Stimulated activated naive B cell treated with anti-CD40 and anti-IgM and Interleukin-4, amounts not matched to agents 10 μg/mL and 1 μg/mL and 100 μg/mL, for 72 hours (primary cell): Measurements from ENCODE around the gene ZSWIM2.
"Not testable (repeated sequence)": the region's sequence is repeated elsewhere in the genome, so short reads cannot be mapped to it uniquely, and the experiment has no call there.

Experiments used
- ATAC-seq, 2 donors: fragments of 150-1000 bp; cut with Tn5 transposase; replicated peaks; 2 replicates each; pipeline ENCODE4 v1.10.0; 2021; ENCODE audit warnings: moderate library complexity in 1 of 2
- DNase-seq: peaks from one replicate; pipeline ENCODE4 v3.0.0; 2021
- H3K27ac Mint-ChIP-seq: one replicate; pipeline ENCODE4 v1.8.0; 2022; ENCODE audit warnings: mild to moderate bottlenecking, mixed read lengths
- H3K27me3 Mint-ChIP-seq, 2 donors: one replicate each; pipeline ENCODE4 v1.8.0; 2022; ENCODE audit warnings: mixed read lengths in 2 of 2
- H3K36me3 Mint-ChIP-seq, 2 donors: one replicate each; pipeline ENCODE4 v1.8.0; 2022; ENCODE audit warnings: mixed read lengths in 2 of 2, mild to moderate bottlenecking in 1 of 2
- H3K4me1 Mint-ChIP-seq, 2 donors: one replicate each; pipeline ENCODE4 v1.8.0; 2022; ENCODE audit warnings: mixed read lengths in 2 of 2, mild to moderate bottlenecking in 1 of 2
- H3K4me3 Mint-ChIP-seq, 2 donors: one replicate each; pipeline ENCODE4 v1.8.0; 2022; ENCODE audit warnings: mild to moderate bottlenecking in 2 of 2, mixed read lengths in 2 of 2, moderate library complexity in 1 of 2
- H3K9me3 Mint-ChIP-seq, 2 donors: one replicate each; pipeline ENCODE4 v1.8.0; 2022; ENCODE audit warnings: mixed read lengths in 2 of 2, mild to moderate bottlenecking in 1 of 2

ZSWIM2 gene, protein sequence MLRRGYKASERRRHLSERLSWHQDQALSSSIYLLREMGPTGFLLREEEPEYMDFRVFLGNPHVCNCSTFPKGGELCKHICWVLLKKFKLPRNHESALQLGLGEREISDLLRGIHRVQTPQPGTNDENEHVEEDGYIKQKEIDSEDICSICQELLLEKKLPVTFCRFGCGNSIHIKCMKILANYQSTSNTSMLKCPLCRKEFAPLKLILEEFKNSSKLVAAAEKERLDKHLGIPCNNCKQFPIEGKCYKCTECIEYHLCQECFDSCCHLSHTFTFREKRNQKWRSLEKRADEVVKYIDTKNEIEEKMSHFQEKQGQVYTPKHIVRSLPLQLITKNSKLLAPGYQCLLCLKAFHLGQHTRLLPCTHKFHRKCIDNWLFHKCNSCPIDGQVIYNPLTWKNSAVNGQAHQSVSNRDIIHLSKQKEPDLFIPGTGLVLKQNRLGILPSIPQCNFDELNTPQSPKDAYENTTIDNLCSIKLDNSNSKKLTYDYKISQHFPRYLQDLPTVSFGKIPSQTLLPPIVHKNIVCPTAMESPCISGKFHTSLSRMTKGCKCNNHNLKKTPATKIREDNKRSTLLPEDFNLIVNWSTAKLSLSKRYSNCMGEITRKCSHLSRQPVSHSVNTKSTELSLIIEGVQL

DNA sequence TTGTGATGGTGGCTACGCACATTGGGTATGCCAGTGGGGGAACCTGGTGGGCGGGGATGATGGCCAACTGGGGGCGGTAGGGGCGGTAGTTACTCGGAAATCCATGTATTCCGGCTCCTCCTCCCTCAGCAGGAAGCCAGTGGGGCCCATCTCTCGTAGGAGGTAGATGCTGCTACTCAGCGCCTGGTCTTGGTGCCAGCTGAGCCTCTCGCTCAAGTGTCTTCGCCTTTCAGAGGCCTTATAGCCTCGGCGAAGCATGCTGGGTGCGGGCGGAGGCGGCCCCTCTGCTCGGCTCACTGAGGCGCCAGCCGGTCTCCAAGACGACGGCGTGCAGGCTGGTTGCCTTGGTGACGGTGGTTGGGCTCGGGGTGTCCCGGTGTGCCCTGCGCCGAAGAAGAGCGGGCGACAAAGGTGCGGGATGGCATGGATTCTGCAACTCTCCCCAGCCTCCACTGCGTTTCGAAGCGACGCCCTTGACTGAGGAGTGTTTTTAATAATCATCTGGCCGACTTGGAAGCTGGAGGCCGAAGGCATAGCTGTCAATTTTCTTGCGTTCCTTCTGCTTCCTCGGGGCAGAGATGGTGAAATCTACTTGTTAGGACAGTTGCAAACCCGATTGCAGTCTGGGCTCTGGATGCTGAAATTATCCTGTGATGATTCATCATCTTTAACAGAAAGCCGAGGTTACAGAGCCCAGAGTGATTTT, at the start of gene ZSWIM2:
ZSWIM2 (minus strand) TSS at position 298 of the 706 bp plus-strand sequence; CDS start at position 258, 40 bp downstream.
- Mint-ChIP-seq H3K27me3 (peaks cover 18% of the 10 kb centered on the region in 2 donors), H3K27ac (peak within 1 kb of the TSS; percentile 59), H3K4me1 (peaks cover 7 to 13% of the 10 kb centered on the region in 2 donors), H3K9me3 (no peaks in the 10 kb centered on the region), H3K36me3 (no peaks in the 10 kb centered on the region), H3K4me3 (peak within 1 kb of the TSS; percentile 62 to 71)
- peak; percentile 1 for DNase-seq
- peak; percentile 81 to 84 for ATAC-seq

DNA sequence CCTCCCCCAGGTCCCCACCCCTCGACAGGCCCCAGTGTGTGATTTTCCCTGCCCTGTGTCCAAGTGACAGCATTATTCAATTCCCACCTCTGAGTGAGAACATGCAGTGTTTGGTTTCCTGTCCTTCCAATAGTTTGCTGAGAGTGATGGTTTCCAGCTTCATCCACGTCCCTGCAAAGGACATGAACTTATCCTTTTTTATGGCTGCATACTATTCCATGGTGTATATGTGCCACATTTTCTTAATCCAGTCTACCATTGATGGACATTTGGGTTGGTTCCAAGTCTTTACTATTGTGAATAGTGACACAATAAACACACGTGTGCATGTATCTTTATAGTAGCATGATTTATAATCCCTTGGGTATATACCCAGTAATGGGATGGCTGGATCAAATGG, 47.2 kb upstream of the ZSWIM2 start:
- not testable (repeated sequence) for H3K9me3 Mint-ChIP-seq, H3K27ac Mint-ChIP-seq, H3K36me3 Mint-ChIP-seq, H3K4me3 Mint-ChIP-seq, ATAC-seq, H3K27me3 Mint-ChIP-seq, H3K4me1 Mint-ChIP-seq, DNase-seq

DNA sequence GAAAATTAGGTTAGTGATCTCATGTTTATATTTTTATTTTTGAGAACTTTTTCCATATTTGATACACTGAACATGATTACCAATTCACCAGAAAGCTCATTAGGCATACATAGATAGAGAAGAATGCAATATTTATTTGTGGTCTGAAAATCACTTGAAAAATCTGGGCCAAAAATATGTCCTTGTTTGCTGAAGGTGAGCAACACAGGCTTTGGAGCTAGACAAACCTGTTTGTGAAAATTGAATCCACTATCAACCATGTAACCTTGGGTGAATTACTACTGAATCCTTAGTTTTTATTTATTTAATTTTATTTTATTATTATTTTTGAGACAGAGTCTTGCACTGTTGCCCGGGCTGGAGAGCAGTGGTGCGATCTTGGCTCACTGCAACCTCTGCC, 46.5 kb upstream of the ZSWIM2 start:
- Mint-ChIP-seq H3K9me3 (peaks cover 0 to 7% of the 10 kb centered on the region in 2 donors), H3K36me3 (no peaks in the 10 kb centered on the region), H3K27ac (no peak overlapping the region), H3K4me1 (no peaks in the 10 kb centered on the region), H3K4me3 (no peak overlapping the region), H3K27me3 (no peaks in the 10 kb centered on the region)
- no peak for ATAC-seq
- no peak for DNase-seq

DNA sequence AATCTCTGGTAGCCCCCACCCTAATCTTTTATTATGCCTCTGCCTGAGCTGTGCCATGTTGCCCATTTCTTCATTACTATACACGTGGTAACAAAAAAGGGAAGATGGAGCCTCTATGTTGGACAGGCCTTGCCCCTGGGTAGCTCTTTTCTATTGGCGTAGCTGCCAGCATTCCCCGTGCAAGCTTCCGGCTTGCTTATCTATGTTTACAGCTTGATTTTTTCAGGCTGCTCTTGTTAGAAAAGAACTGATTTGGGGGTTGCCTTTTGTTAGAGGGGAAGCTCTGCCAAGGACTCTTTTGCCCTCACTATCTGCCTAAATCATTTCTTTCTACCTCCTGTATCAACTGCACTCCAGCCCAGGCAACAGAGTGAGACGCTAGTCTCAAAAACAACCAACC, 45.5 kb upstream of the ZSWIM2 start:
- no peak for DNase-seq
- no peaks in the 10 kb centered on the region for H3K4me1 Mint-ChIP-seq
- H3K27ac Mint-ChIP-seq, result no peak overlapping the region
- H3K9me3 Mint-ChIP-seq, result peaks cover 0 to 7% of the 10 kb centered on the region in 2 donors
- H3K27me3 Mint-ChIP-seq, result no peaks in the 10 kb centered on the region
- no peaks in the 10 kb centered on the region for H3K36me3 Mint-ChIP-seq
- ATAC-seq, result no peak
- no peak overlapping the region for H3K4me3 Mint-ChIP-seq

DNA sequence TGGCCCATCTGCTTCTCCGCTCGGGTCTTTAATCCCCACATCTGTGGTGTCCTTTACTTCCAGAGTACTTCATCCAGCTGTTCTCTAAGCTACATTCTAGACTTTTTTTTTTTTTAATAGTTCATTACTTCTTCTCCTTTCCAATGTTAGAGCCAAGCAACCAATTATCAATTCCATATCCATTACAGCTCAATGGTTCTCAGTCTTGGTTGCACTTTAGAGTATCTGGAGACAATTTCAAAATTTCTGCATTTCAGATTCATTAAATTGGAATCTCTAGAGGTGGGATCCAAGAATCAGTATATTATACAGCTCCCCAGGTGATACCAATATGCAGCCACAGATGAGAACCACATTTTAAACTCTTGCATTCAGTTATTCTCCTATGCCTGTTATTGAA, 43.9 kb upstream of the ZSWIM2 start:
- Mint-ChIP-seq H3K36me3 (no peaks in the 10 kb centered on the region), H3K27ac (no peak overlapping the region), H3K27me3 (no peaks in the 10 kb centered on the region), H3K4me3 (no peak overlapping the region), H3K4me1 (peaks cover 0 to 5% of the 10 kb centered on the region in 2 donors), H3K9me3 (peaks cover 0 to 5% of the 10 kb centered on the region in 2 donors)
- no peak for DNase-seq
- ATAC-seq, result no peak

DNA sequence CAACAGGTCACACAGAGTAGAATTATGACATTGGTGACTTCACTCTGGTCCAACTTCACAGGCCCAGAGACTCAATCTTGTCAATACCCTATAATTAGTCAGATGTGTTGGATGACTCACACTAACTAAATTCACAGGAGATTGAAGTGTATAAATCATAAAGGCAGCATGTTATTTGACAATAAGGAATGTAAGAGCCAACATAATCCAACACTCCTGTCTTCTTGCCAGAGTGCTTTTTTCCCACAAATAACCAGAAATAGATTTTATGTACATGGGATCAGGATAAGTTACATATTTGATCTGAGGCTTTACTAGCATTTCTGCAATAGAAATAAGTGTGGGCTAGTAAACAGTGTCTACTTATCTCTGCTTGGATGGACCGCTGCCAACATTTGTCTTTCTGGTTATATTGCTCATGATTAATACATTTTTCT, 42.2 kb upstream of the ZSWIM2 start:
- DNase-seq (no peak), ATAC-seq (no peak)
- H3K36me3 Mint-ChIP-seq, result no peaks in the 10 kb centered on the region
- H3K27ac Mint-ChIP-seq, result no peak overlapping the region
- no peaks in the 10 kb centered on the region for H3K9me3 Mint-ChIP-seq
- no peaks in the 10 kb centered on the region for H3K27me3 Mint-ChIP-seq
- H3K4me3 Mint-ChIP-seq, result no peak overlapping the region
- peaks cover 0 to 5% of the 10 kb centered on the region in 2 donors for H3K4me1 Mint-ChIP-seq

DNA sequence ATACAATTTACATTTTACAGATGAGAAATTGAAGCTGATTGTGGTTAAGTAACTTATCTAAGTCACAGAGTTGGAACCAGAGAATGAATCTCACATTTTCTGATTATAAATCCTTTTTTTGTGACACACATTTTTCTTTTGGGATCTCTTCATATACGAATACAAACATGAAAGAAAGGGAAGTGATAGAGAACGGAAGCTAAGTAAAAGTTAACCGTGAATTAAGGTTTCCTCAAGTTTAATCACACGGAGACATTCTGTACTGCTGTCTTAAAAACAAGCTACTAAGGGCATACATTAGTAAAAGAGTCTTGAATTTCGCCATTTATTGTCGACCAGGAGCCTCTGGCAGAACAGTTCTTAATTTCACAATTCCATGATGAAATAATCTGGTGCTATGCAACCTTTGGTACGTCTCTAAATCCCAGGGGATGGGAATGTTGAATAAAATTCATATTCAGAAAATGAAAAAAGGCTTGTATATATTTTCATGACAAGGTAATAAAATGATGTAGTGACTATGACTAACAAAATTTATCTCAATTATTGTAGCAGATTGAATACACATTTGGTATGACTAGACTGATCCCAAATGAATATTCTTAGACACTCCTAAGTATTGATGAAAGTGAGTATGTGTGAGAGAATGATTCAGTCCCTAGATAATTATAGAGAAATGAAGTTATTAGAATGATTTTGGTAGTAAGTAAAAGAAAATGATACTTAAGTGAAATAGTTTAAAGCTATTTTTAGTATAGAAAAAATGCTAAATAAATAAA, 40.3 kb upstream of the ZSWIM2 start:
- H3K9me3 Mint-ChIP-seq, result no peaks in the 10 kb centered on the region
- no peak overlapping the region for H3K4me3 Mint-ChIP-seq
- no peak overlapping the region for H3K27ac Mint-ChIP-seq
- no peaks in the 10 kb centered on the region for H3K27me3 Mint-ChIP-seq
- DNase-seq (no peak), ATAC-seq (no peak)
- peaks cover 0 to 5% of the 10 kb centered on the region in 2 donors for H3K4me1 Mint-ChIP-seq
- H3K36me3 Mint-ChIP-seq, result no peaks in the 10 kb centered on the region

DNA sequence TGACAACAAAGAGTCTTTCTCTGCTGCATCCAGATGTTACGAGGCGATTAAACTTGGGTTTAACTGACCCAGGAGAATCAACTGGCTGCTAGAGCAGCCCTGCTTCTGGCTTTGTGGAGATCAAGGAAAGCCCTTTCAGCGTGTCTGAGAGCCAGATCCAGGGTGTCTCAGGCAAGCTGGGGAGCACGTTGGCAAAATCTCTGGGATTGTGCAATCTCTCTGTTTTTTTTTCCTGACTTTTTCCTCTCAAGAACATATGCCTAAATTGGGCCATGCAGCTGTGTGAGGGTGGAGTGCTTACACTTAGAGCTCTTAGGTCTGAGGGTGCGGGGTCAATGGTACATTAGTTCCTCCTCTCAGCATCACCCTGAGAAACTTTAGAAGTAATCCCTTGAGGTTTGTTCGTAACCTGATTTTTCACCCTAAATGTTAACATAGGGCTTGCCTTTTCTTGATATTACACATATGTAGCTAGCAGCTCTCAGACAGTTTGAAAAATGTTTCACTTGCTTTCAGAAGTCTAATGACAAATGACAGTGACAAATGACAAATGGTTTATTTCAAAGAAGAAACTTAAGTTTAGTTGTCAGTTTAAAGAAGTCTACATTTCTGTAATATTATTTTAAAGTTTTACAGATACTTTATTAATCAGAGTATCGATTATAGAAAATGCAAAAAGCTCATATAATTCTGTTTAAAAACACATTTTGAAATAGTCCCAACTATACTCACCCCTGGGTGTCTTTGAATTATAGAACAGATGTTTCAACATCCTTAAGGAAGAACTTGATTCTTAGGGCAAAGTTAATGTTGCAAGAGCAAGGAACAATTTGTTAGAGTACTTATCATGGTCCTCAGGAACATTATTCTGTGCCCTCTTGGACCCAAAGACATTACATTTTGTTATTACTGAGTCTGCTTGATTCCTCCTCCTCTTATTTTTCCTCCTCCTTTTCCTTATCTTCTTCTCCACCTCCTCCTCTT, 38.4 kb upstream of the ZSWIM2 start:
- Mint-ChIP-seq H3K27me3 (no peaks in the 10 kb centered on the region), H3K27ac (no peak overlapping the region)
- no peak for DNase-seq

DNA sequence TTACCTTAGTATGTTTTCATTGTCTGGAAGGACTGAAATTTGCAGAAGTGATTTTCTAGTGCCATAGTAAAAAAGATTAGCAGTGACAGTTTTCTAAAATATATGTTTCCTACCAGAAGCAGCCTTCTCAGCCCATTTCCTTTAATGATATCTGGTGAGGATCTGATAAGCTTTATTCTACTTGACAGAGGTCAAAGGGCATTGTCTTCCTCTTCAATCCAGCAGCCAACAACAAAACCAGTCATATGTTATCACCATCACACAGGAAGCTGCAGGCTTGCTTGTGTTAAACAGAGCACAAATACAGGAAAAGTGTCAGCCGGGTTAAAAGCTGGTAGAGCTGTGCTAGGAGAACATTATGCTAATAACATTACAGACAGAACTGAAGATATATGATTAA, 35.6 kb upstream of the ZSWIM2 start:
- no peaks in the 10 kb centered on the region for H3K27me3 Mint-ChIP-seq
- no peak overlapping the region for H3K4me3 Mint-ChIP-seq
- peaks cover 0 to 5% of the 10 kb centered on the region in 2 donors for H3K4me1 Mint-ChIP-seq
- no peak for DNase-seq
- no peak for ATAC-seq
- peaks cover 9 to 16% of the 10 kb centered on the region in 2 donors for H3K9me3 Mint-ChIP-seq
- no peaks in the 10 kb centered on the region for H3K36me3 Mint-ChIP-seq
- no peak overlapping the region for H3K27ac Mint-ChIP-seq

More for the DNA sequence above, 38.4 kb upstream of the ZSWIM2 start:
- Mint-ChIP-seq H3K9me3 (peaks cover 2 to 3% of the 10 kb centered on the region in 2 donors), H3K4me1 (peaks cover 0 to 5% of the 10 kb centered on the region in 2 donors), H3K36me3 (no peaks in the 10 kb centered on the region), H3K4me3 (no peak overlapping the region)
- ATAC-seq, result no peak

DNA sequence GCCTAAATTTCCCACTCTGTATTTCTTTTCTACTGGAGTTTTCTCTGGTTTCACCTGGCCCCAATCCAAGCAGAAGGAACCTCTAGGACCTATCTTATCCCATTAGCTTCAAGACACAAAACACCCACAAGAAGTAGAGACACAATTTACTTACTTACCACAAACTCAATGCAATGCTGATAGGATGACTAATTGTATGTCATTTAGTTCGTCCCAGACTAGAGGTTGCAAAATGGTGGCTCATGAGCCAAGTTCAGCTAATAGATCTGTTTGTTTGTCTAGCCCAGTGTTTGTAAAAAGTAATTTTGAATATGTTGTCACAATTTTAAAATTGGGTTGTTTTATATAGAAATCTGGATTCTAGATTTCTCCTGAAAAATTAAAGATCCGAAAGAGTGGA, 34.7 kb upstream of the ZSWIM2 start:
- no peak for ATAC-seq
- Mint-ChIP-seq H3K9me3 (peaks cover 9 to 16% of the 10 kb centered on the region in 2 donors), H3K27me3 (no peaks in the 10 kb centered on the region), H3K4me1 (no peaks in the 10 kb centered on the region), H3K36me3 (no peaks in the 10 kb centered on the region), H3K4me3 (no peak overlapping the region), H3K27ac (no peak overlapping the region)
- DNase-seq, result no peak

DNA sequence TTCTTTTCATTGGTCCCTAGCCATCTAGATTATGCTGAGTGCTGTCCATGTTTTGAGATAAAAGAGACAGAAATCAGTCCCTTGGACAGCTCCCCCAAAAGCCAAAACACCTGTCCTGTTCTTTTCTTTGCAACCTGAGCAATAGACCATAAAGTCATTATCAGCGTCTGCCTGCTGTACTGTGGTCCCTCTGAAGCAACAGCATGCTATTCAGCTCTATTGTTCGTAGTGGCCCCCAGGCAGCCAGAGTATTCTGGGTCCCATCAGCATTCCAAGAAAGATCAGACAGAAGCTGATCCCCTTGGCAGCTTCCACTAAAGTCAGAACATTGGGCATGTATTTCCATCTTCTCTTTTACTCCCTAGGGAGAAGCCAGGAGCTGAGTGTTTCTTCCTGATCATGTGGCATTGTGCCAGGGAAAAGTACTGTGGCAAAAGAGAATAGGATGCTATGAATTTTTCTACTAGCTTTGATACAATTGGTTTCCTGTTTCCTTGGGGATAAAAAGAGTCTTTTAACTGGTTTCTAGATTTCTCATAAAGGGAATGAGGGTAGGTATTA, 33.6 kb upstream of the ZSWIM2 start:
- DNase-seq, result no peak
- Mint-ChIP-seq H3K36me3 (no peaks in the 10 kb centered on the region), H3K4me3 (no peak overlapping the region), H3K9me3 (peaks cover 9 to 16% of the 10 kb centered on the region in 2 donors), H3K27me3 (no peaks in the 10 kb centered on the region), H3K4me1 (no peaks in the 10 kb centered on the region), H3K27ac (no peak overlapping the region)
- no peak for ATAC-seq

DNA sequence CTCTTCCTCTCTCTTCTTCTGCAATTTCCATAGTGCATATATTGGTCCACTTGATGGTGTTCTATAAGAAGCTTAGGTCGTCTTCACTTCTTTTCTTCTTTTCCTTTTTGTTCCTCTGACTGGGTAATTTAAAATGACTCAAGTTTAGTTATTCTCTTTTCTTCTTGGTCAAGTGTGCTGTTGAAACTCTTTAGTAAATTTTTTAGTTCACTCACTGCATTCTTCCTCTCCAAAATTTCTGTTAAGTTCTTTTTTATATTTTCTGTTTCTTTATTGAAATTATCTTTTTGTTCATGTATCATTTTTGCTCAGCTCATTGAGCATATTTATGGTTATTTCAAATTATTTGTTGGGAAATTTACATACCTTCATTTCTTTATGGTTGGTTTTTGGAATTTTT, 32.7 kb upstream of the ZSWIM2 start:
- Mint-ChIP-seq H3K27me3 (no peaks in the 10 kb centered on the region), H3K36me3 (no peaks in the 10 kb centered on the region)
- ATAC-seq, result no peak

DNA sequence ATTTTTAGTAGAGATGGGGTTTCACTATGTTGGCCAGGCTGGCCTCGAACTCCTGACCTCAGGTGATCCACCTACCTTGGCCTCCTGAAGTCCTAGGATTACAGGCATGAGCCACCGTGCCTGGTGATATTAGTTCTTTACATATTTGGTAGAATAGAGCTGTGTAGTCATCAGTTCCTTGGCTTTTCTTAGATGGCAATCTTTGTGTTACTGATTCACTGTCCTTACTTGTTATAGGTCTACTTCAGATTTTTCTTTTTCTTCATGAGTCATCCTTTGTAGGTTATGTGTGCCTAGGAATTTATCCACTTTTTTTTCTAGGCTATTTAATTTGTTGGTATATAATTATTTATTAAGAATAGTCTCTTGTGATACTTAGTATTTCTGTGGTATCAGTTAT, 30.3 kb upstream of the ZSWIM2 start:
- ATAC-seq (no peak), DNase-seq (no peak)
- no peaks in the 10 kb centered on the region for H3K27me3 Mint-ChIP-seq
- peaks cover 11 to 21% of the 10 kb centered on the region in 2 donors for H3K9me3 Mint-ChIP-seq
- no peak overlapping the region for H3K27ac Mint-ChIP-seq
- H3K4me1 Mint-ChIP-seq, result no peaks in the 10 kb centered on the region
- H3K4me3 Mint-ChIP-seq, result no peak overlapping the region
- no peaks in the 10 kb centered on the region for H3K36me3 Mint-ChIP-seq

More for the DNA sequence above, 32.7 kb upstream of the ZSWIM2 start:
- H3K4me1 Mint-ChIP-seq, result no peaks in the 10 kb centered on the region
- H3K27ac Mint-ChIP-seq, result no peak overlapping the region
- peaks cover 9 to 17% of the 10 kb centered on the region in 2 donors for H3K9me3 Mint-ChIP-seq
- no peak overlapping the region for H3K4me3 Mint-ChIP-seq
- no peak for DNase-seq
